OCI-LY7 (cell line): ENCODE data around the gene SPG7.

ENCODE experiments used
- CTCF ChIP-seq: fragments of 200-600 bp; sonication (generic); conservative IDR thresholded peaks from 2 replicates; pipeline ENCODE4 v1.5.1; 2014; ENCODE audit warnings: mild to moderate bottlenecking, antibody characterized with exemption, low read length, moderate library complexity, mixed read lengths
- EZH2phosphoT487 ChIP-seq: fragments of 200-600 bp; sonication (generic); IDR thresholded peaks from 2 replicates; pipeline ENCODE4 v1.6.1; 2018; ENCODE audit warnings: low read depth, borderline replicate concordance, mild to moderate bottlenecking, mixed run types, antibody characterized with exemption, low read length, moderate library complexity, mixed read lengths

DNA sequence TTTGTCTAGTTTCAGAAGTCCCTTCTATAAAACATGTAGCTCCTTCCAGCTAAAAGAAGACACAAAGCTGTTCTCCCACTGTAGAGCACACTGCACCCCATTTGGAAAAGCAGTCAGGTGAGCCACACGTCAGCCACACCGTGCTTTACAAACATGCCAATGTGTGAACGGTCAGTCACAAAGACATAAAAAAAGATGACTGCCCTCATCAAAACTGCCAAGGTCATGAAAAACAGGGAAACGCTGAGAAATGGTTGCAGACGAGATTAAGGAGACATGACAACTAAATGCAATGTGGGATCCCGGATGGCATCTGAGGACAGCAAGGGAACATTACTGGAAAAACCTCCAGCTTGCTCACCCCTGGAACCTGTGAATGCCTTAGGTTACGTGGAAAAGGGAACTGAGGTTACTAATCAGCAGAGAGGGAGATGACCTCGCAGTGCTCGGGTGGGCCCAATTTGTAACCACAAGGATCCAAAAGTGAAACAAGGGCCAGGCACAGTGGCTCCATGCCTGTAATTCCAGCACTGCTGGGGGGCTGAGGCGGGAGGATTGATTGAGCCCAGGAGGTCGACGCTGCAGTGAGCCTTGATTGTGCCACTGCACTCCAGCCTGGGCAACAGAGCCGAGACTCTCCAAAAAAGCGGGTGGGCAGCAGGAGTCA, 25.9 kb upstream of the SPG7 start:
- TF ChIP-seq CTCF (no peak), EZH2phosphoT487 (no peak)
